ENCODE data around the gene RILPL1. TPM values are rescaled to one million over a fixed set of nuclear protein-coding genes. Genes with fewer than 3 reads are reported as not detected.
"Not testable (repeated sequence)": the region's sequence is repeated elsewhere in the genome, so short reads cannot be mapped to it uniquely, and the experiment has no call there.

RILPL1 gene
- total RNA-seq, 1 donor from 2014 or later = 3.4 TPM

DNA sequence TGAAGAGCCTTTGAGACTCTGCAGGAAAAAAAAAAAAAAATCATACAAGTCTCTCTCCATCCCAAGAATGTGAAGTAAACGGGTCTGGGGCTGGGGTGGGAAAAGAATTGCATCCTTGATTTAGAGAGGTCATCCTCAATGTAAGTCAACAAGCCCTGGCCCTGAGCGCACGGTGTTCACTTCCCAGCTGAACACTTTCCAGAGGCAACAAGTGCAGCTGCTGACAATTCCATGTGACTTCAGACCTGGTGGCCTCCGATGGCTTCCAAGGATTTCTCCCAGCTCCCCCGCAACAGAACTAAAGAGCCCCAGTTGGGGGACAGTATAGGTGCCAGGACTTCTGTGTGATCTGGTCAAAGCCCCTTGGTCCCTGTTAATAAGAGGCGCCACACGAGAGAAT, 2.4 kb downstream of the RILPL1 start:
- peak; percentile 26 for ATAC-seq
- DNase-seq (ENCODE audit: low spot score) = no peak

DNA sequence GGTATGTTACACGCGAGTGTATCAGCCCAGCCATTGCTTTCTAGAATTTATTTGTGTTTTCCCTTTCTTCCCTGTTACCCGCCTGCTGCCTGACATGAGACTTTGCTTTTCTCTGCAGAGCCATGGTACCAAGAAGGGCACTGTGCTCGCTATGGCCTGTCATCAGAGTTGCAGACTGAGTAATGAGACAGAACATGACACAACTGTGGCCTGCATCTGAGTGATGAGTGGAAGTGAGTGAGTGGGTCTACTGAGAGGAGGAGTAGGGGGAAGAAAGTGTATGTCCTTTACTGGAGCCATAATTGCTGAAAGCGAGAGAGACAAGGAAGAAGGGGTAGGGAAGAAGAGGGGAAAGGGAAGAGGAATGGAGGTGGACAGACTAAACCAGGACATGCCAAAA, 2.9 kb downstream of the RILPL1 start:
- DNase-seq (ENCODE audit: low spot score) (no peak), ATAC-seq (no peak)

DNA sequence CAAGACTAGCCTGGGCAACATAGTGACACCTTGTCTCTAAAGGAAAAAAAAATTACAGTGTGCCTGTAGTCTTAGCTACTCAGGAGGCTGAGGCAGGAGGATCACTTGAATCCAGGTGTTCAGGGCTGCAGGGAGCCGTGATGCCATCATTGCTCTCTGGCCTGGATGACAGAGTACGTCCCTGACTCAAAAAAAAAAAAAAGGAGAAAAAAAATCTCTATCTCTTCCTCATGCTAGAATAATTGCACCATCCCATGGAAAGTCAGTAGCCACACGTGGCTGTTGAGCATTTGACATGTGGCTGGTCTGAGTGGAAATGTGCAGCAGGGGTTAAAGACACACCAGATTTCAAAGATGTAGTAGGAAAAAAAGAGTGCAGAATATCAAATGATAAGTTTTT, 3.8 kb downstream of the RILPL1 start:
- no peak for ATAC-seq
- no peak for DNase-seq (ENCODE audit: low spot score)

DNA sequence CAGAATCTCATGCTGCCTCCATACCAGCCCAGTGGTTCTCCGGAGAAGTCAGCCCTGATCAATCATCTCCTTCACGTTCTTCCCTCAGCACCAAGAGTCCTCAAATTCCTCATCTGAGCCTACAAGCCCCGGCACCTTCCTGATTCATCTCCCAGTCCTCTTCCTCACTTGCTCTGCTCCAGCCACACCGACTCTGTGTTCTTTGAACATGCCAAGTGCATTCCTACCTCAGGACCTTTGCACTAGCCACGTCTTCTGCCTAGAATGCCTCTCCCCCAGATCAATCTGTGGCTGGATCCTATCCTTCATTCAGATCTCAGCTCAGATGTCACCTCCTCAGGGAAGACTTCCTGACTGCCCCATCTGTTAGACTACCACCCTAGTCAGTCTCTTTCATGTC, 4.7 kb downstream of the RILPL1 start:
- no peak for DNase-seq (ENCODE audit: low spot score)
- no peak for ATAC-seq

DNA sequence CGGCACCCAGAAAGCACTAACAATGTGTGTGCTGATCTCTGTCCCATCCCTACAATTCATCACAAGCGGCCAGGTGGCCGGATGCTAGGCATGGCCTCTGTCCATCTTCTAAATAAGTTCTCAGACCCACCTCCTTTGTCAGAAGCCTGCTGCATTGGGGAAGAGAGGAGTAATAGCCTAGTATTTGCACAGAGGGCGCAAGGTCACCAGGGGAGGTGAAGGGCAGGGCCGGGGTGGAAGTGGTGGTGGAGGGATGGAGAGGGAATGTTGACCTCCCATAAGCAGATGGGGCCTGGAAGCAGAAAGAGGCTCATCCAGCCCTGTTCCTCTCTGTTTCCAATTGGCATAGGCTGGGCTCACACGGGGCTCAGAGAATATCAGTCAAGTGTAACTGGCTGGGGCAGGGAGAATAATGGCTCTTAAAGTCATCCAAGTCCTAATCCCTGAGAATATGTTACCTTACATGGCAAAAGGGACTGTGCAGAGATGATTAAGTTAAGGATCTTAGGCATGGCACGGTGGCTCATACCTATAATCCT, 6.9 kb downstream of the RILPL1 start:
- DNase-seq (ENCODE audit: low spot score) = no peak
- ATAC-seq = no peak

DNA sequence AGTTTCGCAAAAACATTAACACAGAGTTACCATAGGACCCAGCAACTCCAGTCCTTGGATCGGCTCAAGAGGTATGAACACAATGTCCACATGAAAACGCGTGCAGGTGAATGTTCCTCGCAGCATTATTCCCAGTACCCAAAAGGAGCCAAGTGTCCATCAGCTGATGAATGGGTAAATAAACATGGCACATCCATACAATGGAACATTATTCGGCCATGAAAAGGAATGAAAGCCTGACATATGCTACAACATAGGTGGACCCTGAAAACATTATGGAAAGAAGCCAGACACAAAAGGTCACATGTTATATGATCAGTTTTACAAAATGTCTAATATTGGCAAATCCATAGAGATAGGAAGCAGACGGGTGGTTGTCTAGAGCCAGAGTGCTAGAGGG, 9.1 kb downstream of the RILPL1 start:
- no peak for ATAC-seq

DNA sequence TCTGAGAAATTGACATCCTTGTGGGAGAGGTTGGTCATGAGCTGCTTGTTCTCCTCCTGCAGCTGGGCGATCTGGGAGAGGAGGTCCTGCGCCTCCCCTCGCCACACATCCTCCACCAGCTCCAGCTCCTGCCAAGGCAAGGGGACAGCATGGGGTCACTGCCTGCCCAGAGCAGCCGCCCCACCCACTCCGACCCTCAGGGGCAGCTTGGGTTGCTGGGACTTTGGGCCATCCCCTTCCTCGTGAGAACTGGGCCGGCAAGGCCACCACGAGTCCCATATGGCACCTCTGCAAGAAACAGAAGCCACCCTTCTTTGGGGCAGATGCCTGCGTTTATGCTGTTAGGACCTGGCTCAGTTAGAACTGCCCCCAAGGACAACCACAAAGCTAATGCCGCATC, 10.0 kb downstream of the RILPL1 start:
- DNase-seq (ENCODE audit: low spot score) (no peak), ATAC-seq (no peak)

More for the DNA sequence above, 9.1 kb downstream of the RILPL1 start:
- DNase-seq (ENCODE audit: low spot score) = no peak

DNA sequence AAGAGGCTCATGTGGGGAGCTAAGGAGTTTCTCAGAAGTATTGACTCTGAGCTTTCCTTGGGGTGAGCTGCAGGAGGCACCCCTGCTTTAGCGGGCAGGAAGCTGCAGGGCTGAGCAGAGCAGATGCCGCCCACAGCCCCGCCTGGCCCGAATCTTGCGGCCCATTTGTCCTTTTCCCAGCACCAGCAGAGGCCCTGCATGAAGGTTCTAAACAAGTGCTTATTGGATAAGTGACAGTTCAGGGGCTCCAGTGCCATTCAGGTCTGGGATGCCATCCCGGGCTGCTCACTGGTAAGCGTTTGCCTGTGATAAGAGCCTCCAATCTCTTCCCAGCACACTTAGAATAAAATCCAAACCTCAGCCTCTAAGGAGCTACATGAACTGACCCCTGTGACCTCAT, 11.4 kb downstream of the RILPL1 start:
- DNase-seq (ENCODE audit: low spot score) (no peak), ATAC-seq (no peak)

DNA sequence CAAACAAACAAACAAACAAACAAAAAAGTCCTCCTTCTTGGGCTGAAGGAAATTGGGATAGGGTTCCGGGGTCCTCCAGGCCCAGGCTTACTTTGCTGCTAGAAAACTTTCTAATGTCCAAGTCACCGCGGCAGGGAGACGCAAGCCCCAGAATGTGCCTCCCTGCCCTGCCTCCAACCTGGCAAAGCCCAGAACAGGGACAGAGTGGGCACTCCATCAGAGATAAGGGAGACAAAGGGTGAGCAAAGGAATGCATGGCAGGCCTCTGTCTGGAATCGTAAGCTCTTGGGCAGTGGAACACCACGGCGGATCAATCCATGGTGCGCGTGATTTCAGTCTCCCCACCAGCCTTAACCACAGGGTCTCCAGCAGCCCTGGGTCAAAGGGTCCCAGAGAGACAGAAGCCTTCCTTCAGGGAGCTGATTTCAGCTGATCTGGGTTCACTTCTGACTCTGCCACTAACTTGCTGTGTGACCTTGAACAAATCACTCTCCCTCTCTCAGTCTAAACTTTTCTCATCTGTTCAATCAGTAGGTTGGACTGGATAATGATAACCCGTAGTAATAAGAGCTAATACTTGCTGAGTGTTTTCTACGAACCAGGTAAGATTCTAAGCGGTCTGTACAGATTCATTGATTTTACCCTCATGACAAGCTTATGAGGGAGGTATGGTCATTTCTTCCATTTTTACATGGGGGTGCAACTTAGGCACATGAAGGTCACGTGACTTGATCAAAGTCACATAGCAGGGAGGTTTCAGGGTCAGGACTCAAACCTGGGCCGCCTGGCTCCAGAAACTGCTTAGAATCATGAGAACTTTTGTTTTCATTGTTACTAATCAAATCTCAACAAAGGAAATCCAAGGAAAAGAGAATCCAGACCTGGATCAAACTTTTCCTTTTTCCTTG, 12.7 kb downstream of the RILPL1 start:
- ATAC-seq = no peak
- DNase-seq (ENCODE audit: low spot score) = no peak

DNA sequence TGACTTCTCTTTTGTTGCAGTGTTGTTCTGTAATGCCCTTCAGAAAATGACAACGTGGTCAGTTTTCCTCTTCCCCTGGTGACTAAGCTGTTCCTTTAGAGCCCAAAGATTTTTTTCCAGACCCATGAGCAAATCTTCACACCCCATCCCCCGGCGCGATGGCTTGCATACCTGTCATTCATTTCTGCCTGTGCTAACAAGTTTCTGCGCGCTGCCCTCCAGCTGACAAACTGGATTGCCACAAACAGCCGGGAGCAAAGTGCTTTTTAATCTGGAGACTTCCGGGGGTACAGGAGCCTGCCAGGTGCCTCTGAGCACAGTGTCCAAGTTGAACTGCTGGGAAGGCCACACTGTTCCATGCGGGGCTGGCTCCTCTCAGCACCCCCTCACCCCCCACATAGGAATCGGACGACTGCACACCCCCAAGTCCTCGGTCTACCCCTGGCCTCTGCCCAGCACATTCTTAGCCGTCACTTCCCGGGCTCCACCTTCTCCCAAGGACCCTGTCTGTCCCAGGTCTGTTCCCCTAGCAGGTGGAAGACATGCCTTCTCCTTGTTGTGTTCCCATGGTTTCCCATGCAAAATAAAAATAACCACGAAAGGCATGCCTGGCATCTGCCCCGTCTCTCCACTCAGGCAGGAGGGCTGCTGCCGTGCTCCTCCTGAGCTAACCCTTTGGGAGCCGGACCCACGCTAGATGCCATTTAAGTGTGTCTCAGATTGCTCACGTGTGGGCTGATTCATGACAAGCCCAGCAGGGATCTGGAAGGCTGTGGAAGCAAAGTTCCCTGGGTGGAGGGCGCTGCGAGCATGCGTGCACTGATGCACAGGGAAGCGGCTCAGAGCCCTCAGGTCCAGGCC, 14.1 kb downstream of the RILPL1 start:
- no peak for DNase-seq (ENCODE audit: low spot score)
- peak; percentile 34 for ATAC-seq

DNA sequence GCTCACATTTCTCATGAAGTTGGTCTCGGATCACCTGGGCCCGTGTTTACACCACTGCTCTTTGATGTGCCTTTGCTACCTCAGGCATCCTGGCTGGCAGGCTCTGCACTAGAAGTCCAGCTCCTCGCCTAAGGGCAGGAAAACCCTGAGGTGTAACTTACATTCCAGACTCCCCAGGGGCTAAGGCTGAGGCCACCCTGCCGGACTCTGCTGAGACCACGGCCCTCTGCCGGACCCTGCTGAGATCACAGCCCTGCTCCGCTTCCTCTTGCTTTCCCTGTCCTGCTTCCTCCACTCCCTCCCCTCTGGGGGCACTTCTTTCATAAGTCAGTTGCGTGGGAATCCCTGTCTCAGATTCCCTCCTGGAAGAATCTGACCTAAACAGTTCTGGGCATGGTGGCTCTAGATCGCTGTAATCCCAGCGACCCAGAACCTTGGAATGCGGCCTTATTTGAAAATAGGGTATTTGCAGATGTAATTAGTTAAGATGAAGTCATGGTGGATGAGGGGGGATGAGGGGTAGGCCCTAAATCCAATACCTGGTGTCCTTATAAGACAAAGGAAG, 17.2 kb downstream of the RILPL1 start:
- ATAC-seq (no peak), DNase-seq (ENCODE audit: low spot score) (no peak)

DNA sequence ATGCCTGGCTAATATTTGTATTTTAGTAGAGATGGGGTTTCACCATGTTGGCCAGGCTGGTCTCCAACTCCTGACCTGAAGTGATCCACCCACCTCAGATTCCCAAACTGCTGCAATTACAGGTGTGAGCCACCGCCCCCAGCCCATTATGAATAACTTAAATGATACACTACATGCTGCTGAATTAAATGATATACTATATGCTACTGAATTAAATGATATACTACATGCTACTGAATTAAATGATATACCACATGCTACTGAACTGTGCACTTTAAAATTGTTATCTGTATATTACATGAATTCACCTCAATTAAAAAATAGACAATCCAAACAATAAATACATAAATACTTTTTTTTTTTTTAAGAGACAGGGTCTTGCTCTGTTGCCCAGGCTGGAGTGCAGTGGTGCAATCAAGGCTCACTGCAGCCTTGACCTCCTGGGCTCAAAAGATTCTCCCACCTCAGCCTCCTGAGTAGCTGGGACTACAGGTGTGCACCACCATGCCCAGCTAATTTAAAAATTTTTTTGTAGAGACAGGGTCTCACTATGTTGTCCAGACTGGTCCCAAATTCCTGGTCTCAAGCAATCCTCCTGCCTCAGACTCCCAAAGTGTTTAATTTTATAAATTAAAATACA, 18.8 kb downstream of the RILPL1 start:
- not testable (repeated sequence) for ATAC-seq; DNase-seq (ENCODE audit: low spot score)

DNA sequence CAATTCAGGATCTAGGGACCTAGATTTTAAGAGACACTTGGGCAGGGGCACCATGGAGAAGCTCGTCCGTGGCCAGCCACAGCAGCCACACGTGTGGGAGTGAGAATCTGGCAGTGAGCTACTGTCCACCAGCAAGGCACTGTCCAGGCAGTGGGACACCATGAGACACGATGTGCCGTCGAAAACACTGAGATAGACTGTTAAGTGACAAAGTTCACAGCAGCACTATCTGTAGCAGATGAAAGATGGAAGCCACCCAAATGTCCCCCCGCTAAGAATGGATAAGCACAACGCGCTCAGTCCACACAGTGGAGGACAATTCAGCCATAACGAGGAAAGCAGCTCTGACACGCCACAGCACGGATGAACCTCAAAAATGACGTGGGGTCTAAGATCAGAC, 19.7 kb downstream of the RILPL1 start:
- ATAC-seq = no peak
- no peak for DNase-seq (ENCODE audit: low spot score)

DNA sequence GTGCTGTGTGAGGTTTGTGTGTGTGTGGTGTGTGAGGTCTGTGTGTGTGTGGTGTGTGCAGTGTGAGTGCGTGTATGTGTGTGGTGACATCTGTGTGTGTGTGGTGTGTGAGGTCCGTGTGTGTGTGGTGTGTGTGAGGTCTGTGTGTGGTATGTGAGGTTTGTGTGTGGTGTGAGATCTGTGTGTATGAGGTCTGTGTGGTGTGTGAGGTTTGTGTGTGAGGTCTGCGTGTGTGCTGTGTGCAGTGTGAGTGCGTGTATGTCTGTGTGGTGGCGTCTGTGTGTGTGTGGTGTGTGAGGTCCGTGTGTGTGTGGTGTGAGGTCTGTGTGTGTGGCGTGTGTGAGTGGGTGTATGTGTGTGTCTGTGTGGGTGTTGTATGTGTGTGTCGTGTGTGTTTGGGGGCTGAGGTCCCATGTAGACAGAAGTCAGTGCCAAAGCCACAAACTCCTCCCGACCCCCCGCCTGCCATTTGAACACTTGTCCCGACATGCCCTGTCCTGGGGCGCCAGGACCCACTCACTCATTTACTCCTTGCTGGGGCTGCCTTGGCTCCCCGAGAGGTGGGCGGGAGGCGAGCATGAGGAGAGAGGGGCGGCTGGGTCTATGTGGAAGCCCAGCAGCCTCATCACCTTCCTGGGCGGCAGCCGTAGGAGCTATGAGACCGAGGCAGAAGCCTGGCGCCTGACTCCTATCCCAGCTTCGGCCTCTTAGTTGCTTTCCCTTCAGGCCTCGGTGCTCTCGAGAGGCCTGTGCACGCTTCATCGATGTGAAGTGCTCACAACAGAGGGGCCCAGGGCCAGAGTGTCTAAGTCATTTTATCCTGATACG, 20.5 kb downstream of the RILPL1 start:
- DNase-seq (ENCODE audit: low spot score) (no peak), ATAC-seq (no peak)

DNA sequence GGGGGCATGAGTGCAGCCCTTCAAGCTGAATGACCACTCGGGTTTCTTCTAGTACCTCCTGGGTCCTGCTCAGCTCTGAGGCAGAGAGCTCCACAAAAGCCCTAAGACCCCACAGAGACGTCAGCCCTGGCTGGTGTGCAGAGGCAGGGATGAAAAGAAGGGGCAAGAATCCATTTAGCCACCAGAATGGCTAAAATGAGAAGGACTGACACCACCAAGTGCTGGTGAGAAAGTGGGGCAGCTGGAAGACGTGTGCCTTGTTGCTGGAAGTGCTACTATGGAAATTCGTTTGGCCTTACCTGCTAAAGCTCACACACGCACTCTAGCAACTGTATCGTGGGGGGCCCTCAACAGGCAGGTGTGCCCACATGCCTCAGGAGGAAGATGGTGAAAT, 26.7 kb downstream of the RILPL1 start:
- DNase-seq (ENCODE audit: low spot score) = no peak
- no peak for ATAC-seq

DNA sequence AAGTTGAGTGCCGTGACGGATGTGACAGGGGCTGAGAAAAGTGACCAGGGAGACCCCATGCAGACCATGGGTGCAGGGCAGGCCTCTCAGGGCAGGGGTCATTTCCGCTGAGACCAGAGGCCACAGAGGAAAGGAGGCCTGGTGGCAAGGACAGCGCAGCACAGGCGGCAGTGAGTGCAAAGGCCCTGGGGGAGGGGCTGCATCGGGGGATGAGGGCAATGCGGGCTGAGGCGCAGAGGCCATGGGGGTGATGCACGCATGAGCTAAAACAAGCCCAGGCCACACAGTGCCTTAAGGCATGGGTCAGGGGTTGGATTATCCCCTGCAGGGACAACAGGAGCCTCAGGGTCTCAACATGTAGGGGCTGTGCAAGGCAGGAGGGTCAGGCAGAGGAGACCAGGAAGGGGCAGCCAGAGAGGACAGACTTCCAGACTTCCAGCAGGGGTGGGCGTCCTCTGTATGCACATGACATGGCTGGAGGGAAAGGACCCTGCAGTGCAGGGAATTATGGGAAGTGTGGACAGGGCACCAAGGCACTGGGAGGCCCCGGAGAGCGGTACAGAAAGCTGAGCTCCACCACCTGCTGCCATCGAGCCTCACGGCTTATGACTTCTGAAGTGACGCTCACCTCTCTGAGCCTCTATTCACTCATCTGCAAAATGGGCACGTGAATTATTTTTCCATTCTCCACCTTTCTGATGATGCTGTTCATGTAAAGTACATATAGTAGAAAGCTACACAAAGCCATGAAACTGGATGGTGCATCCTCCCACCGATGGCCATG, 27.3 kb downstream of the RILPL1 start:
- no peak for DNase-seq (ENCODE audit: low spot score)

DNA sequence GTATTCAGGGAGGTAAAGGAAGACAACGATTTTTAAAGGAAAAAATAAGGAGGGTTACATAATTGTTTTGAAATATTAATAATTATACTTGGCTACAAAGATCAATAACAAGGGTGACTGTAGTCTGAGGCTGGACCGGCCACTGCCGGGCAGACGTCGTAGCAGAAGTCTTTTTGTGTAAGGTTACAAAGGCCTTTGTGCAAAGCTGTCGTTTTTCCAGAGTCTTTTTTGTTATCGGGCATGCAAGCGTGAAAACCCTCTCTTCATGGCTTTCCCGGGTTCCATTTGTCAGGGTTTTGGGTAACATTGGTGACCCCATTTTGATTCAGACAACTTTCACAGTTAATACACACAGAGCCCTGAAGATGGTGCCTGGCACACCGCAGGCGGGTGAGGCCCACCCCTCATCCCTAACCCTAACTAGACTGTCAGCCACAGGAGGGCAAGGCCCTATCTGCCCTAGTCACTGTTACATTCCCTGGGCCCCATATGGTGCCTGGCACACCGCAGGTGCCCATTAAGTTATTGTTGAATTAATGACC, 31.3 kb downstream of the RILPL1 start:
- DNase-seq (ENCODE audit: low spot score) (no peak), ATAC-seq (no peak)

More for the DNA sequence above, 27.3 kb downstream of the RILPL1 start:
- ATAC-seq = no peak

DNA sequence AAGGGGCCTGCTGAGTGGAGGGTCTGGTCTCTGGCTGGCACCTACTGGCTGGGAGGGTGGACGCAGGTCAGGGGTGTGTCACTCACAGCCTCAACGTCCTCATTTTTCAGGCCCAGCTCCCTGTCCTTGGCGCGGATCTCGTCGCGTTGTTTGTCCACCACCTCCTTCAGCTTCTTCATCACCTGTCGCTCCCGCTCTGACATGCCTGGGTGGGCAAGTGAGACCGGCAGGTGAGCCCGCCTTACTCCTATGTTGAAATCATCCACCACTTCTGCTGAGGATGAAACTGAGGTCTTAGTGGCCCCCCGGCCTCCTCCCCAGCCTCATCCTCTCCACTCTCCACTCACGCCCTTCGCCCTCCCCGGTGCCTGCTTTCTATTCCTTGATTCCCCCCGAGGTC, 34.2 kb downstream of the RILPL1 start:
- ATAC-seq (no peak), DNase-seq (ENCODE audit: low spot score) (no peak)

Data from left lobe of liver (tissue), 2 donors.